Erythroblast (primary cell): ENCODE results near the gene NHS.
A peak's percentile ranks its signal among the peaks of the same experiment; 100 is the strongest.

Experiments used
- DNase-seq, 2 experiments: peaks; one replicate each; lab custom pipeline; 2025; lab: John Stamatoyannopoulos, UW
- GATA1 ChIP-seq: IDR thresholded peaks from 2 replicates; pipeline ENCODE4 v1.6.1; 2011; ENCODE audit warnings: low read depth, mild to moderate bottlenecking, control low read depth, low read length, moderate library complexity
- POLR2A ChIP-seq: IDR thresholded peaks from 2 replicates; pipeline ENCODE4 v1.6.1; 2011; ENCODE audit warnings: mild to moderate bottlenecking, low read length

NHS gene

GRCh38 chrX:17687648-17688047, 312.6 kb downstream of the NHS start:
- TF ChIP-seq POLR2A, result no peak
- no peak for TF ChIP-seq GATA1
- no peak for DNase-seq

- peak; percentile 11 to 48 for DNase-seq
- TF ChIP-seq GATA1 (no peak), POLR2A (no peak)
These were observed 315.0 kb downstream of the NHS start for GRCh38 chrX:17689971-17690409.

GRCh38 chrX:17692709-17693346, 317.8 kb downstream of the NHS start:
- TF ChIP-seq GATA1, result no peak
- TF ChIP-seq POLR2A, result no peak

GRCh38 chrX:17697191-17697590, 322.2 kb downstream of the NHS start:
- TF ChIP-seq POLR2A, result no peak
- TF ChIP-seq GATA1, result no peak
- DNase-seq, result peak in 1 of 2 experiments; percentile 1

More at GRCh38 chrX:17692709-17693346, 317.8 kb downstream of the NHS start:
- no peak for DNase-seq

- DNase-seq, result no peak
- no peak for TF ChIP-seq POLR2A
- TF ChIP-seq GATA1, result no peak
These were observed 326.0 kb downstream of the NHS start for GRCh38 chrX:17700976-17701375.

GRCh38 chrX:17703201-17703600, 328.2 kb downstream of the NHS start:
- DNase-seq, result no peak
- no peak for TF ChIP-seq POLR2A
- no peak for TF ChIP-seq GATA1

- no peak for DNase-seq
- TF ChIP-seq POLR2A, result no peak
- no peak for TF ChIP-seq GATA1
These were observed 330.2 kb downstream of the NHS start for GRCh38 chrX:17705211-17705610.

- TF ChIP-seq GATA1 (no peak), POLR2A (no peak)
- no peak for DNase-seq
These were observed 331.7 kb downstream of the NHS start for GRCh38 chrX:17706676-17707075.

GRCh38 chrX:17707731-17708130, 332.7 kb downstream of the NHS start:
- no peak for DNase-seq

GRCh38 chrX:17710871-17711301, 335.9 kb downstream of the NHS start:
- no peak for DNase-seq
- no peak for TF ChIP-seq POLR2A
- TF ChIP-seq GATA1, result no peak

More at GRCh38 chrX:17707731-17708130, 332.7 kb downstream of the NHS start:
- TF ChIP-seq GATA1 (no peak), POLR2A (no peak)

- TF ChIP-seq GATA1, result no peak
- no peak for TF ChIP-seq POLR2A
- DNase-seq, result no peak
These were observed 338.3 kb downstream of the NHS start for GRCh38 chrX:17713288-17713687.

- TF ChIP-seq GATA1 (no peak), POLR2A (no peak)
- DNase-seq, result no peak
These were observed 343.7 kb downstream of the NHS start for GRCh38 chrX:17718649-17719165.

GRCh38 chrX:17719711-17720110, 344.7 kb downstream of the NHS start:
- no peak for DNase-seq
- TF ChIP-seq POLR2A, result no peak
- no peak for TF ChIP-seq GATA1

GRCh38 chrX:17721715-17722114, 346.7 kb downstream of the NHS start:
- TF ChIP-seq POLR2A (no peak), GATA1 (no peak)
- DNase-seq, result no peak

GRCh38 chrX:17725181-17725580, 350.2 kb downstream of the NHS start:
- no peak for DNase-seq

More at GRCh38 chrX:17725181-17725580, 350.2 kb downstream of the NHS start:
- no peak for TF ChIP-seq POLR2A
- no peak for TF ChIP-seq GATA1
